Measurements from ENCODE around the gene SPARCL1. TPM values are rescaled to one million over a fixed set of nuclear protein-coding genes. Genes with fewer than 3 reads are reported as not detected.

Gene SPARCL1
- total and polyA plus RNA-seq, 2 experiments from 2014 or later: 1.5 to 2.4 TPM

DNA sequence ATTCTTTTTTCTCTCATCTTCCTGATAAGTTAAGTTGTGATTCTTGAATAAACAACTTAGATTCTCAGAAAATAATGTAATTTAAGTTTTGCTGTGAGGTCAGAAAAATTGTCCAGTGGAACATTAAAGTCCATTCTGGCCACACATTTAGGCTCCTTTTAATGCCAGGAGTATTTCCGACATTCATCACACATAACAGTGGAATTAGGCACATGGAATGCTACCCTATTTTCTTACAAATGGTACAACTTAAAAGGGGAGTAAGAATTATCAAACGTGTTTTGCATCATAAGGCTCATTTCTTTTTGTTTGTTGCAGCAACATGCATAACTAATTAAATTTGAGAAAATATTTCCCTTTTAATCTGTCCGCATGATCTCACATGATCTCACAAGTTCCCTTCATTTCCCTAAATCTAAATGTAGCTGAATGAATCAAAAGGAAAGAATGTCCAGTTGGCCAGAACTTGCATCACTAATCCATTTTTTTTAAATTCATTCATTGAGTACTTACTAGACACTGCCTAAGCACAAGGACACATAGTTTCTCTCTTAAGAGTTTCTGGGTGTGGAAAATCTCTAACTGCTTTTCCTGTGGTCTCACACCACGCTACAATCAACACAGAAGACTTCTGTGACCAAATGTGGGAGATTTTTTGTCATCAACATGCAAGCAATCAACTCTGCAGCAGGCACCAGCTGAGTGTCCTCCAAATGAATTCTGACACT lies 22.0 kb downstream of the SPARCL1 start:
- Histone ChIP-seq H4K20me1 (replicated peaks; ENCODE audit: insufficient read depth) (no peaks in the 10 kb centered on the region), H3K79me2 (replicated peaks; ENCODE audit: insufficient read depth) (no peaks in the 10 kb centered on the region), H3K9me2 (ENCODE audit: insufficient read depth) (peaks cover 6% of the 10 kb centered on the region; the same call in 1 of the 2 replicates), H3K27ac (ENCODE audit: low read depth) (no peak overlapping the region), H3F3A (replicated peaks; ENCODE audit: low read depth) (no peaks in the 10 kb centered on the region), H3K36me3 (ENCODE audit: insufficient read depth) (no peaks in the 10 kb centered on the region), H3K4me1 (ENCODE audit: insufficient read depth) (no peaks in the 10 kb centered on the region), H2AFZ (no peak overlapping the region), H3K4me3 (no peak overlapping the region), H3K4me2 (no peak overlapping the region), H3K27me3 (ENCODE audit: insufficient read depth) (no peaks in the 10 kb centered on the region)
- Mint-ChIP-seq H3K9me3 (peaks cover 3% of the 10 kb centered on the region; the same call in 1 of the 3 replicates), H3K27ac (no peak overlapping the region), H3K4me3 (no peak overlapping the region), H3K4me1 (peaks cover 6% of the 10 kb centered on the region; the same call in 2 of the 3 replicates), H3K36me3 (ENCODE audit: low read depth) (no peaks in the 10 kb centered on the region), H3K27me3 (ENCODE audit: insufficient read depth, low read depth, poor library complexity) (peaks cover 5% of the 10 kb centered on the region)
- ATAC-seq (no peak), DNase-seq (ENCODE audit: low spot score) (no peak)
- TF ChIP-seq NANOG (IDR thresholded peaks at IDR 0.05; ENCODE audit: borderline replicate concordance) (no peak), STAT1 (IDR thresholded peaks at IDR 0.05; ENCODE audit: unreplicated experiment) (no peak), EZH2phosphoT487 (IDR thresholded peaks at IDR 0.05; ENCODE audit: unreplicated experiment) (no peak), EZH2 (IDR thresholded peaks at IDR 0.05; ENCODE audit: low read depth, unreplicated experiment) (no peak), ZNF331 (CRISPR knock-in tag; IDR thresholded peaks at IDR 0.05; ENCODE audit: low read depth) (no peak), CTCF (conservative IDR thresholded peaks at IDR 0.05; ENCODE audit: low read depth in 2 of 2) (no peak), JUNB (IDR thresholded peaks at IDR 0.05; ENCODE audit: unreplicated experiment) (no peak), POLR2AphosphoS5 (IDR thresholded peaks at IDR 0.05; ENCODE audit: low read depth) (no peak), ZNF114 (CRISPR knock-in tag; IDR thresholded peaks at IDR 0.05) (no peak), CREB1 (CRISPR knock-in tag; IDR thresholded peaks at IDR 0.05; ENCODE audit: low read depth) (no peak)
- TF ChIP-seq, protein P1, sequence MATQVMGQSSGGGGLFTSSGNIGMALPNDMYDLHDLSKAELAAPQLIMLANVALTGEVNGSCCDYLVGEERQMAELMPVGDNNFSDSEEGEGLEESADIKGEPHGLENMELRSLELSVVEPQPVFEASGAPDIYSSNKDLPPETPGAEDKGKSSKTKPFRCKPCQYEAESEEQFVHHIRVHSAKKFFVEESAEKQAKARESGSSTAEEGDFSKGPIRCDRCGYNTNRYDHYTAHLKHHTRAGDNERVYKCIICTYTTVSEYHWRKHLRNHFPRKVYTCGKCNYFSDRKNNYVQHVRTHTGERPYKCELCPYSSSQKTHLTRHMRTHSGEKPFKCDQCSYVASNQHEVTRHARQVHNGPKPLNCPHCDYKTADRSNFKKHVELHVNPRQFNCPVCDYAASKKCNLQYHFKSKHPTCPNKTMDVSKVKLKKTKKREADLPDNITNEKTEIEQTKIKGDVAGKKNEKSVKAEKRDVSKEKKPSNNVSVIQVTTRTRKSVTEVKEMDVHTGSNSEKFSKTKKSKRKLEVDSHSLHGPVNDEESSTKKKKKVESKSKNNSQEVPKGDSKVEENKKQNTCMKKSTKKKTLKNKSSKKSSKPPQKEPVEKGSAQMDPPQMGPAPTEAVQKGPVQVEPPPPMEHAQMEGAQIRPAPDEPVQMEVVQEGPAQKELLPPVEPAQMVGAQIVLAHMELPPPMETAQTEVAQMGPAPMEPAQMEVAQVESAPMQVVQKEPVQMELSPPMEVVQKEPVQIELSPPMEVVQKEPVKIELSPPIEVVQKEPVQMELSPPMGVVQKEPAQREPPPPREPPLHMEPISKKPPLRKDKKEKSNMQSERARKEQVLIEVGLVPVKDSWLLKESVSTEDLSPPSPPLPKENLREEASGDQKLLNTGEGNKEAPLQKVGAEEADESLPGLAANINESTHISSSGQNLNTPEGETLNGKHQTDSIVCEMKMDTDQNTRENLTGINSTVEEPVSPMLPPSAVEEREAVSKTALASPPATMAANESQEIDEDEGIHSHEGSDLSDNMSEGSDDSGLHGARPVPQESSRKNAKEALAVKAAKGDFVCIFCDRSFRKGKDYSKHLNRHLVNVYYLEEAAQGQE (IDR thresholded peaks at IDR 0.05; ENCODE audit: unreplicated experiment): no peak
- TF ChIP-seq, protein P2, sequence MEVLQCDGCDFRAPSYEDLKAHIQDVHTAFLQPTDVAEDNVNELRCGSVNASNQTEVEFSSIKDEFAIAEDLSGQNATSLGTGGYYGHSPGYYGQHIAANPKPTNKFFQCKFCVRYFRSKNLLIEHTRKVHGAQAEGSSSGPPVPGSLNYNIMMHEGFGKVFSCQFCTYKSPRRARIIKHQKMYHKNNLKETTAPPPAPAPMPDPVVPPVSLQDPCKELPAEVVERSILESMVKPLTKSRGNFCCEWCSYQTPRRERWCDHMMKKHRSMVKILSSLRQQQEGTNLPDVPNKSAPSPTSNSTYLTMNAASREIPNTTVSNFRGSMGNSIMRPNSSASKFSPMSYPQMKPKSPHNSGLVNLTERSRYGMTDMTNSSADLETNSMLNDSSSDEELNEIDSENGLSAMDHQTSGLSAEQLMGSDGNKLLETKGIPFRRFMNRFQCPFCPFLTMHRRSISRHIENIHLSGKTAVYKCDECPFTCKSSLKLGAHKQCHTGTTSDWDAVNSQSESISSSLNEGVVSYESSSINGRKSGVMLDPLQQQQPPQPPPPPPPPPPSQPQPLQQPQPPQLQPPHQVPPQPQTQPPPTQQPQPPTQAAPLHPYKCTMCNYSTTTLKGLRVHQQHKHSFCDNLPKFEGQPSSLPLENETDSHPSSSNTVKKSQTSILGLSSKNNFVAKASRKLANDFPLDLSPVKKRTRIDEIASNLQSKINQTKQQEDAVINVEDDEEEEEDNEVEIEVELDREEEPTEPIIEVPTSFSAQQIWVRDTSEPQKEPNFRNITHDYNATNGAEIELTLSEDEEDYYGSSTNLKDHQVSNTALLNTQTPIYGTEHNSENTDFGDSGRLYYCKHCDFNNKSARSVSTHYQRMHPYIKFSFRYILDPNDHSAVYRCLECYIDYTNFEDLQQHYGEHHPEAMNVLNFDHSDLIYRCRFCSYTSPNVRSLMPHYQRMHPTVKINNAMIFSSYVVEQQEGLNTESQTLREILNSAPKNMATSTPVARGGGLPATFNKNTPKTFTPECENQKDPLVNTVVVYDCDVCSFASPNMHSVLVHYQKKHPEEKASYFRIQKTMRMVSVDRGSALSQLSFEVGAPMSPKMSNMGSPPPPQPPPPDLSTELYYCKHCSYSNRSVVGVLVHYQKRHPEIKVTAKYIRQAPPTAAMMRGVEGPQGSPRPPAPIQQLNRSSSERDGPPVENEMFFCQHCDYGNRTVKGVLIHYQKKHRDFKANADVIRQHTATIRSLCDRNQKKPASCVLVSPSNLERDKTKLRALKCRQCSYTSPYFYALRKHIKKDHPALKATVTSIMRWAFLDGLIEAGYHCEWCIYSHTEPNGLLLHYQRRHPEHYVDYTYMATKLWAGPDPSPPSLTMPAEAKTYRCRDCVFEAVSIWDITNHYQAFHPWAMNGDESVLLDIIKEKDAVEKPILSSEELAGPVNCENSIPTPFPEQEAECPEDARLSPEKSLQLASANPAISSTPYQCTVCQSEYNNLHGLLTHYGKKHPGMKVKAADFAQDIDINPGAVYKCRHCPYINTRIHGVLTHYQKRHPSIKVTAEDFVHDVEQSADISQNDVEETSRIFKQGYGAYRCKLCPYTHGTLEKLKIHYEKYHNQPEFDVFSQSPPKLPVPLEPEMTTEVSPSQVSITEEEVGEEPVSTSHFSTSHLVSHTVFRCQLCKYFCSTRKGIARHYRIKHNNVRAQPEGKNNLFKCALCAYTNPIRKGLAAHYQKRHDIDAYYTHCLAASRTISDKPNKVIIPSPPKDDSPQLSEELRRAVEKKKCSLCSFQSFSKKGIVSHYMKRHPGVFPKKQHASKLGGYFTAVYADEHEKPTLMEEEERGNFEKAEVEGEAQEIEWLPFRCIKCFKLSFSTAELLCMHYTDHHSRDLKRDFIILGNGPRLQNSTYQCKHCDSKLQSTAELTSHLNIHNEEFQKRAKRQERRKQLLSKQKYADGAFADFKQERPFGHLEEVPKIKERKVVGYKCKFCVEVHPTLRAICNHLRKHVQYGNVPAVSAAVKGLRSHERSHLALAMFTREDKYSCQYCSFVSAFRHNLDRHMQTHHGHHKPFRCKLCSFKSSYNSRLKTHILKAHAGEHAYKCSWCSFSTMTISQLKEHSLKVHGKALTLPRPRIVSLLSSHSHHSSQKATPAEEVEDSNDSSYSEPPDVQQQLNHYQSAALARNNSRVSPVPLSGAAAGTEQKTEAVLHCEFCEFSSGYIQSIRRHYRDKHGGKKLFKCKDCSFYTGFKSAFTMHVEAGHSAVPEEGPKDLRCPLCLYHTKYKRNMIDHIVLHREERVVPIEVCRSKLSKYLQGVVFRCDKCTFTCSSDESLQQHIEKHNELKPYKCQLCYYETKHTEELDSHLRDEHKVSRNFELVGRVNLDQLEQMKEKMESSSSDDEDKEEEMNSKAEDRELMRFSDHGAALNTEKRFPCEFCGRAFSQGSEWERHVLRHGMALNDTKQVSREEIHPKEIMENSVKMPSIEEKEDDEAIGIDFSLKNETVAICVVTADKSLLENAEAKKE (CRISPR knock-in tag; IDR thresholded peaks at IDR 0.05): no peak
- TF ChIP-seq, protein P3, sequence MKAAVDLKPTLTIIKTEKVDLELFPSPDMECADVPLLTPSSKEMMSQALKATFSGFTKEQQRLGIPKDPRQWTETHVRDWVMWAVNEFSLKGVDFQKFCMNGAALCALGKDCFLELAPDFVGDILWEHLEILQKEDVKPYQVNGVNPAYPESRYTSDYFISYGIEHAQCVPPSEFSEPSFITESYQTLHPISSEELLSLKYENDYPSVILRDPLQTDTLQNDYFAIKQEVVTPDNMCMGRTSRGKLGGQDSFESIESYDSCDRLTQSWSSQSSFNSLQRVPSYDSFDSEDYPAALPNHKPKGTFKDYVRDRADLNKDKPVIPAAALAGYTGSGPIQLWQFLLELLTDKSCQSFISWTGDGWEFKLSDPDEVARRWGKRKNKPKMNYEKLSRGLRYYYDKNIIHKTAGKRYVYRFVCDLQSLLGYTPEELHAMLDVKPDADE (IDR thresholded peaks at IDR 0.05): no peak
